HEK293T (cell line): ENCODE data around the gene TBC1D16.

Experiments
- ARNT ChIP-seq: fragments of 450-650 bp; IDR thresholded peaks from 2 replicates; pipeline ENCODE4 v1.6.1; 2017; ENCODE audit warnings: mild to moderate bottlenecking
- BHLHE40 ChIP-seq: fragments of 450-650 bp; IDR thresholded peaks from 2 replicates; pipeline ENCODE4 v1.6.1; 2016; ENCODE audit warnings: mild to moderate bottlenecking, moderate library complexity, borderline replicate concordance
- CTBP1 ChIP-seq: fragments of 450-650 bp; IDR thresholded peaks from 2 replicates; pipeline ENCODE4 v1.6.1; 2016; ENCODE audit warnings: borderline replicate concordance
- ELF4 ChIP-seq: fragments of 450-650 bp; IDR thresholded peaks from 2 replicates; pipeline ENCODE4 v1.6.1; 2017; ENCODE audit warnings: antibody characterized with exemption
- FOXA1 ChIP-seq: fragments of 450-650 bp; IDR thresholded peaks from 2 replicates; pipeline ENCODE4 v1.6.1; 2016; ENCODE audit warnings: mild to moderate bottlenecking
- FOXK2 ChIP-seq: fragments of 450-650 bp; IDR thresholded peaks from 2 replicates; pipeline ENCODE4 v1.6.1; 2016; ENCODE audit warnings: mild to moderate bottlenecking
- FOXM1 ChIP-seq: fragments of 450-650 bp; IDR thresholded peaks from 2 replicates; pipeline ENCODE4 v1.6.1; 2017; ENCODE audit warnings: mild to moderate bottlenecking, borderline replicate concordance
- L3MBTL2 ChIP-seq: fragments of 450-650 bp; conservative IDR thresholded peaks from 2 replicates; pipeline ENCODE4 v1.6.1; 2016; ENCODE audit warnings: mild to moderate bottlenecking
- LEF1 ChIP-seq: fragments of 450-650 bp; IDR thresholded peaks from 2 replicates; pipeline ENCODE4 v1.6.1; 2017; ENCODE audit warnings: mild to moderate bottlenecking, borderline replicate concordance
- NFRKB ChIP-seq: fragments of 450-650 bp; IDR thresholded peaks from 2 replicates; pipeline ENCODE4 v1.6.1; 2016; ENCODE audit warnings: mild to moderate bottlenecking, moderate library complexity
- SP1 ChIP-seq: fragments of 450-650 bp; IDR thresholded peaks from 2 replicates; pipeline ENCODE4 v1.6.1; 2017
- SUZ12 ChIP-seq: fragments of 450-650 bp; IDR thresholded peaks from 2 replicates; pipeline ENCODE4 v1.6.1; 2016; ENCODE audit warnings: mild to moderate bottlenecking
- ZNF384 ChIP-seq: fragments of 450-650 bp; IDR thresholded peaks from 2 replicates; pipeline ENCODE4 v1.6.1; 2016

DNA sequence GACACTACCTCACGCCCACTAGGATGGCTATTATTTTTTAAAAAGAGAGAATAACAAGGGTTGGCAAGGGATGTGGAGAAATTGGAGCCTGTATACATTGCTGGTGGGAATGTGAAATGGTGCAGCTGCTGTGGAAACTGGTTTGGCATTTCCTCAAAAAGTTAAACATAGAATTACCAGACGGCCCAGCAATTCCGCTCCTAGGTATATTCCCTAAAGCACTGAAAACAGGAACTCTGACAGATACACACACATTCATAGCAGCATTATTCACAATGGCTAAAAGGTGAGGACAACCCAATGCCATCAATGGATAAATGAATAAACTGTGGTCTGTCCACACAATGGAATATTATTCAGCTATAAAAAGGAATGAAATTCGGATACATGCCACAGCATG, 136.1 kb downstream of the TBC1D16 start:
- TF ChIP-seq L3MBTL2 (no peak), SUZ12 (no peak), BHLHE40 (no peak), ELF4 (no peak), LEF1 (no peak), ZNF384 (no peak), SP1 (no peak), NFRKB (no peak), CTBP1 (no peak), FOXM1 (no peak), FOXA1 (no peak), FOXK2 (no peak), ARNT (no peak)
